HG03457 (cell line): ENCODE measurements around the gene CAST.

ENCODE experiments used
- ATAC-seq: cut with Tn5 transposase; IDR thresholded peaks from one replicate; pipeline ENCODE4 v1.9.1; 2021; ENCODE audit warnings: moderate number of reproducible peaks; ENCODE audit not compliant: unreplicated experiment

The CAST gene

DNA sequence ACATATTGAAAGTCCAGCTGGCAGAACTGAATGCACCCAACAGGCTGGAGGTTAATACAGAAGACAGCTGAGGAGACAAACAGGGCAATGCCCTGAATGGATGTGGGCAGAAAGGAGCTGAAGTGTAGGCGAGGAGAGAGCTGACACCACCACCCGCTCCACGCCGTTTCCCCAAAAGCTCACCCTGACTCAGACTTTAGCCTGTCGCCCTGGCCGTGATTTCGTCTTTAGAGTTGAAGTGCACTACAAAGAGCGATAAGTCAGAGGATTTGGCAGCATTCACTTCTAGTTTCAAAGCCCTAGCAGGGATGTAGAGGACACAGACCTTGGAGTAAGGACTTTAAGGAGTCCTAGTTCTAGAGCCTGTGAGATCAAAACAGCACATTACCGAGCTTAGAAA lies 147.7 kb downstream of the CAST start:
- ATAC-seq = no peak

DNA sequence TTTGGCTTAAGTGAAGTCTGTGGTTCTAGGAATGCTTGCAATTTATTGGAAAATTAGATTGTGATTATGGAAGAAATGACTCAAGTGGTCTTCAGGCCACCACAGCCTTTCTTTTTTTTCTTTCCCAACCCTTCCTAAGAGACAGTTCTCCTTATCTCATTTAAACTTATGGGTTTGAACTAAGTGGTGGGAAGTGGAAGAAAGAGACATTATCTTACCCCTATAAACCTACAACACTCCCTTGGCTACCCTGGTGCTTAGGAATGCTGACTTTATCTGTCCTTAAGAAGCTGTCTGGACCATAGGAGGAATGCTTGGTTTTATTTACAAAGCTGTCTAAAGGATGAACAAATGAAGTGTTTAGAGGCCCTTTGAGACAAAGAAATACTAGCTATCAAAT lies 150.7 kb downstream of the CAST start:
- ATAC-seq = no peak

DNA sequence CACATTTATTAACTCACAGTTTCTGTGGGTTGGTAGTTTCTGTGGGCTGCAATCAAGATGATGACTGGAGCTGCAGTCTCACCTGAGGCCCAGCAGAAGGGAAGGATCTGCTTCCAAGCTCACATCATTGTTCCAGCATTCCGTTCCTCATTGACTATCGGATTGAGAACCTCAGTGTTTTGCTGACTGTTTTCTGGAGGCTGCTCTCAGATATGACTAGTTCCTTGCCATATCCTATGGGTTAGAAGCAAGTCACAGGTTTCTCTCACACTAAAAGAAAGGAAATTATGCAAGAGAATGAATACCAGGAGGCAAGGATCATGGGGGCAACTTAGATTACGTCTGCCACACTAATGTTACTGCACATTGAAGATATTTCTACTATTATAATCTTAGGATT lies 151.9 kb downstream of the CAST start:
- ATAC-seq = no peak

DNA sequence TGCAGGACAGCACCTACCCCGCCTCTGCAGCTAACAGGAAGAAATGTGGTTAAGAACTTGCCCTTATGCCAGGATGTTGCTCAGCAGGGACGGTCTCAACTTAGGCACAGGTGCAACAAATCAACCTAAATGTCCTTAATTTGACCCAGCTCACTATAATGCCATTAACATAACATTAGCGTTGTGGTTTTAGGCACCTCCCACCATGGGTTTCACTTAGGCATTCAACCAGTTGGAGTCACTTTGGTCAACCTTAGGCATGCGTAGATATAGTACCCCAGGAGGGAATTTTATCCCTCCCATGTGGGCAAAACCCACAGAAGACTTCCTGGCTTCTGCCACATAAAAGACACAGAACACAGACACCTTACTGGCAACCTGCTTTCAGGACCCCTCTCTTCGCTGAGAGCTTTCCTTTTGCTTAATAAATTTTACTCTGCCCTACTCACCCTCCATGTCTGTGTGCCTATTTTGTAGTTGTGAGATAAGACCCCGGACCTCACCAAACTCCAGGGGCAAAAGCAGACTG lies 154.3 kb downstream of the CAST start:
- ATAC-seq = peak; percentile 88

GRCh38 chr5:96816991-96817390 lies 154.8 kb downstream of the CAST start:
- ATAC-seq = peak; percentile 31

DNA sequence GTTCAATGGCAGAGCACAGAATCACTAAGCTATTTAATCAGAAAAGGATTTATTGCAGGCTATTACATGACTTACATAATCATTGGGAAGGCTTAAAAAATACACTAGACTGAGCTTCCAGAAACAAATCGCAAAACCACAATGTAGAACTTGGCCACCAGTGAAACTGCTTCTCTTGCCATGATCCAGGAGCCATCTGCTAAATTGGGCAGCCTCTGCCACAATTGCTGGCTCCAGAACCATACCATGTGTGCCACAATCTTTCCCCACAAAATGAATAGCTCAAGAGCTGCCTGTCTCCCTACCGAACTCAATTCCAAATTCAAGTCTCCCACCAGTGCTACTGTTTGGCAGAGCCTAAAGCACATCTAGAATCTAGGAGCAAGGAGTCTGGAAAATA lies 155.3 kb downstream of the CAST start:
- no peak for ATAC-seq

DNA sequence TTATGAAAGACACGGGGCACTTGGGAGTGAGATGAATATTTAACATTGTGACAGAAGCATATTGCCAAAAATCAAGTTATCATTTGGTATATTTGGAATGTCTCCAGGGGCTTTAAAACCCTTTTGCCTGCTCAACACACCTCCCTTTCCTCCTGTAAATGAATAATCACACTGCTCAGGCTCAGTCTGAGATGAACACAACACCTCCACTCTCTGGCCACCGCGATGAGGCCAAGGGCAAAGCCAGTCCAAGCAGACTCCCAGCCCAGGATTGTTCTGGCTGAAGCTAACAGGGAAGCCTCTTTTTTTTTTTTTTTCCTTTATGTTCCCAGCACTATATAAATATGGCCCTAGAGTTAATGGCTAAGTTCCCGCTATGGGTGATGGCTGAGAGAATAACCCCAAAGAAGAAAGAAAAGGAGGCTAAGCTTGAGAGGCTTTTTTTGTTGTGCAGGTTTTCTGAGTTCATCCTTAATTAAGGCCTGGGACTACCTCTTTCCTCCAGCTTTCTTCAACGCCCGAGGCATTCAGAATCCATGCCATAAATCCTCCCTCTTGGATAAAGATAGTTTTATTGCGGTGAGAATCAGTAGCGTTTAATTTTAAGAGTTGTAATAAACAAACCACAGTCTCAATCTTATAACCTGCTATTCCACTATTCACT lies 156.1 kb downstream of the CAST start:
- no peak for ATAC-seq

DNA sequence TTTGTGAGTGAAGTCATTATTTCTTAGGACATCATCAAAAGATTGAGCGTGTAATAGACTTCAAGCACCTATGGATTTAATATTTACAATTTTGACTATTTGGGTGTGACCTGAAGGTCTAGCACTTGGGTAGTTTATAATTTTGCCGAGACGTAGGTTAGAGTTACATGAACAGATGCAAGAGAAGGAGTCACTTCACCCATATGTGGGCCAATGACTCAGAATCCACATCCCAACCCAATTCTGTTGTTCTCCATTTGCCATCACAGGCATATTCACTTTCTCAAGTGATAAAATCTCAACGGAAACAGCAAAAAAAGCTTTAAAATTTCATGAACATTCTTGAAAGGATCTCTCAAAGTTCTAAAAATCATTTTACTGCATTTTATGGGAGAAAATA lies 157.6 kb downstream of the CAST start:
- no peak for ATAC-seq

GRCh38 chr5:96821260-96821916 lies 159.2 kb downstream of the CAST start:
- ATAC-seq = no peak

DNA sequence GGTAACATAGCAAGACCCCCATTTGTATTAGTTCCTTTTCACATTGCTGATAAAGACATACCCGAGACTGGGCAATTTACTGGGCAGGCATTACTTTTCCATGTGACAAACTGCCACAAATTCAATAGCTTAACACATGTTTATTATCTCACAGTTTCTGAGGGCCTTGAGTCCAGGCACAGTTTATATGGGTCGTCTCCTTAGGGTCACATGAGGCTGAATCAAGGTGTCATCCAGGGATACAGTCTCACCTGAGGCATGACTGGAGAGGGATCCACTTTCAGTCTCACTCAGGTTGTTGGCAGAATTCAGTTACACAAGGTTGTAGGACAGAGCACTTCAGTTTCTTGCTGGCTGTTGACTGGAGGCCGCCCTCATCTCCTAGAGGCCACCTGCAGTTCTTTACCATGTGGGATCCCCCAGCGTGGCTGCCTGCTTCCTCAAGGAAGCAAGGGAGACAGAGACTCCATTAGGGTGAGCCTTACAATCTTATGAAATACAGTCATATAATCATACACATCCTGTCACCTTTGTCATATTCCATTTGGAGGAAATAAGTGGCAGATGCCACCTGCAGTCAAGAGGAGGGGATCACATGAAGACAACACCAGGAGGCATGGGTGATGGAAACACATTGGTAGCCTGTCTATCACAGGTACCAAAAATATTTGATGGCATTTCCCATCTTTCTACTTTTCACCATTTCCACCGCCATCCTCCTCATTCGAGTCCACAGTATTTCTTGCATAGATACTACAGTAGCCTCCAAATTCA lies 160.7 kb downstream of the CAST start:
- no peak for ATAC-seq

DNA sequence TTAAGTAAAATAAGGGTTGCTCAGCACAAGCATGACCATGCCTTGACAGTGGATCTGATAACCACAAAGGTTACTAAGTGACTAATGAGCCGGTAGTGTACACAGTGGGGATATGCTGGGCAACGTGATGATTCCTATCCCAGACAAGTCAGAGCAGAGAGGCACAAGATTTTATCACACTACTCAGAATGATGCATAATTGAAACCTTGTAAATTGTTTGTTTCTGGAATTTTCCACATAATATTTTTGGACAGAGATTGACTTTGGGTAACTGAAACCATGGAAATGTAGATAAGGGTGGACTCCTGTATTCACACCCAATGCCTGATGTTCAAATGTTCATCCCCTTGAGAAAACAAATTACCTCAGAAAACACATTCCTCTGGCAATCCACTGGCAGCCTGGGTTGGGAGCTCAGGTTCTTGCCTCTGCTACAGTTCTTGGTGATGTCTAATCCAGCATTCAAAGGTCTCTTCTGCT lies 161.8 kb downstream of the CAST start:
- peak; percentile 99 for ATAC-seq
